Stomach (tissue), 9 donors: ENCODE results near the gene OR6B1. TPM values are rescaled to one million over a fixed set of nuclear protein-coding genes. Genes with fewer than 3 reads are reported as not detected.
"Not testable (repeated sequence)": the region's sequence is repeated elsewhere in the genome, so short reads cannot be mapped to it uniquely, and the experiment has no call there.

ENCODE experiments used
- DNase-seq, 2 donors: peaks; one replicate each; pipeline versions ENCODE4 v3.0.0 to v3.0.0-alpha.2; 2013 to 2019
- H3K27ac ChIP-seq, 5 donors: fragments of 200-600 bp in 4 of 5; sonication (generic) in 4 of 5; one replicate each; pipeline ENCODE4 v1.5.1; 2013 to 2019; ENCODE audit warnings: mild to moderate bottlenecking in 1 of 5, moderate library complexity in 1 of 5
- H3K27me3 ChIP-seq, 3 donors: fragments of 200-600 bp; sonication (generic); one replicate each; pipeline ENCODE4 v1.5.1; 2017 to 2019; ENCODE audit warnings: mixed run types in 1 of 3
- H3K36me3 ChIP-seq, 4 donors: fragments of 200-600 bp; sonication (generic); 1 replicate in 3 of 4; 2 replicates in 1 of 4; pipeline ENCODE4 v1.5.1; 2016 to 2019
- H3K4me1 ChIP-seq, 4 donors: fragments of 200-600 bp; sonication (generic); one replicate each; pipeline ENCODE4 v1.5.1; 2016 to 2019
- H3K4me3 ChIP-seq, 4 donors: fragments of 200-600 bp; sonication (generic) in 3 of 4; one replicate each; pipeline ENCODE4 v1.5.1; 2016 to 2019; ENCODE audit warnings: mild to moderate bottlenecking in 1 of 4
- H3K9me3 ChIP-seq, 4 donors: fragments of 200-600 bp; sonication (generic); one replicate each; pipeline ENCODE4 v1.5.1; 2016 to 2019
- CTCF ChIP-seq, 7 experiments: fragments of 450-650 bp in 4 of 7; fragments of 200-600 bp in 3 of 7; sonication (generic) in 3 of 7; IDR thresholded peaks; one replicate each; pipeline ENCODE4 v1.5.1; 2016 to 2019; ENCODE audit warnings: antibody characterized with exemption in 7 of 7, control low read depth in 2 of 7, mild to moderate bottlenecking in 1 of 7
- EP300 ChIP-seq: sonication (generic); formaldehyde crosslinking; IDR thresholded peaks from one replicate; pipeline ENCODE4 v1.6.1; 2017; ENCODE audit warnings: antibody characterized with exemption
- POLR2A ChIP-seq, 4 donors: fragments of 450-650 bp; IDR thresholded peaks; one replicate each; pipeline ENCODE4 v1.6.1; 2016; ENCODE audit warnings: antibody characterized with exemption in 4 of 4, control low read depth in 2 of 4, mild to moderate bottlenecking in 1 of 4, moderate library complexity in 1 of 4
- POLR2AphosphoS5 ChIP-seq, 3 donors: sonication (generic); formaldehyde crosslinking; IDR thresholded peaks; one replicate each; pipeline ENCODE4 v1.6.1; 2016; ENCODE audit warnings: antibody characterized with exemption in 3 of 3
- WGBS, 5 donors: extraction: QIAGEN DNeasy Blood & Tissue Kit in 3 of 5; methylation state at CpG; one replicate each; pipeline versions ENCODE4 v1.1.5 to v1.1.7; 2013 to 2018; 5-methylcytosine and 5-hydroxymethylcytosine counted together
- intact Hi-C: fragments of 100-400 bp; cut with DNase I; formaldehyde crosslinking; loops from one replicate; pipeline ENCODE4 v1.15.1; 2023; ENCODE audit warnings: low total_unique reads
- polyA plus RNA-seq, 3 donors: library from polyadenylated mRNA; stranded (reverse); fragments of 200-250 nt; gene quantifications; one replicate each; pipeline ENCODE4 v1.2.3, GENCODE V29; 2013
- total RNA-seq, 5 donors: library from RNA; depleted of rRNA; stranded (reverse); fragments of >200 nt; gene quantifications; one replicate each; pipeline versions ENCODE4 v1.1.0 to v1.2.3, GENCODE V29; 2014 to 2016
- donor health status: healthy with polysubstance abuse.
- donor health status: Bipolar disorder and iron deficiency.
- donor health status: healthy.

Gene OR6B1
- total and polyA plus RNA-seq, 8 donors, result not detected

GRCh38 chr7:144048648-144049047, 48.5 kb downstream of the OR6B1 start, which contains the start of gene OR2A5:
Gene OR2A5 (plus strand): TSS chr7:144048948. CDS start chr7:144050402, 1,454 bp downstream.
- no peak within 1 kb of the TSS for H3K27ac ChIP-seq
- WGBS, 5 donors, result 33 to 69% (median 44%) methylated on average over 1 of the region's 1 CpG
- TF ChIP-seq CTCF (IDR thresholded peaks at IDR 0.05) (no peak), POLR2A (IDR thresholded peaks at IDR 0.05) (no peak), EP300 (no peak), POLR2AphosphoS5 (IDR thresholded peaks at IDR 0.05) (no peak)
- no peak for DNase-seq
- intact Hi-C loops, result no loop called here
- no peaks in the 10 kb centered on the region for H3K36me3 ChIP-seq
- no peak within 1 kb of the TSS for H3K4me3 ChIP-seq
- H3K4me1 ChIP-seq, result peaks cover 0 to 10% (median 0%) of the 10 kb centered on the region in 4 donors
- H3K27me3 ChIP-seq, result no peaks in the 10 kb centered on the region
- H3K9me3 ChIP-seq, result no peaks in the 10 kb centered on the region

GRCh38 chr7:144049491-144049890, 49.4 kb downstream of the OR6B1 start:
- H3K9me3 ChIP-seq, result no peaks in the 10 kb centered on the region
- H3K4me3 ChIP-seq, result no peak overlapping the region
- no peak for TF ChIP-seq POLR2AphosphoS5 (IDR thresholded peaks at IDR 0.05)
- TF ChIP-seq POLR2A (IDR thresholded peaks at IDR 0.05), result no peak
- no peak for TF ChIP-seq EP300
- no peak for TF ChIP-seq CTCF (IDR thresholded peaks at IDR 0.05)
- DNase-seq, result no peak
- 42 to 66% (median 54%) methylated on average over 2 of the region's 2 CpGs for WGBS, 5 donors
- H3K27ac ChIP-seq, result no peak overlapping the region
- H3K27me3 ChIP-seq, result no peaks in the 10 kb centered on the region
- intact Hi-C loops, result no loop called here
- peaks cover 0 to 10% (median 0%) of the 10 kb centered on the region in 4 donors for H3K4me1 ChIP-seq
- H3K36me3 ChIP-seq, result no peaks in the 10 kb centered on the region

GRCh38 chr7:144050093-144050492, 50.0 kb downstream of the OR6B1 start:
- WGBS, 5 donors, result 46 to 69% (median 60%) methylated on average over 3 of the region's 3 CpGs
- H3K27ac ChIP-seq, result no peak overlapping the region
- no peaks in the 10 kb centered on the region for H3K27me3 ChIP-seq
- intact Hi-C loops, result no loop called here
- H3K9me3 ChIP-seq, result no peaks in the 10 kb centered on the region
- TF ChIP-seq CTCF (IDR thresholded peaks at IDR 0.05) (no peak), POLR2A (IDR thresholded peaks at IDR 0.05) (no peak), POLR2AphosphoS5 (IDR thresholded peaks at IDR 0.05) (no peak), EP300 (no peak)
- H3K36me3 ChIP-seq, result no peaks in the 10 kb centered on the region
- no peak for DNase-seq
- H3K4me1 ChIP-seq, result peaks cover 0 to 10% (median 0%) of the 10 kb centered on the region in 4 donors
- no peak overlapping the region for H3K4me3 ChIP-seq

DNA sequence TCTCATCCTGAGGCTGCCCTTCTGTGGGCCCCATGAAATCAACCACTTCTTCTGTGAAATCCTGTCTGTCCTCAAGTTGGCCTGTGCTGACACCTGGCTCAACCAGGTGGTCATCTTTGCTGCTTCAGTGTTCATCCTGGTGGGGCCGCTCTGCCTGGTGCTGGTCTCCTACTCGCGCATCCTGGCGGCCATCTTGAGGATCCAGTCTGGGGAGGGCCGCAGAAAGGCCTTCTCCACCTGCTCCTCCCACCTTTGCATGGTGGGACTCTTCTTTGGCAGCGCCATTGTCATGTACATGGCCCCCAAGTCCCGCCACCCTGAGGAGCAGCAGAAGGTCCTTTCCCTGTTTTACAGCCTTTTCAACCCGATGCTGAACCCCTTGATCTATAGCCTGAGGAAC, 50.8 kb downstream of the OR6B1 start:
- H3K4me3 ChIP-seq, DNase-seq, H3K9me3 ChIP-seq, H3K27me3 ChIP-seq, H3K27ac ChIP-seq, intact Hi-C loops, H3K36me3 ChIP-seq: not testable (repeated sequence)
- 84 to 95% (median 89%) methylated on average over 8 of the region's 8 CpGs for WGBS, 5 donors
- peaks cover 0 to 10% (median 0%) of the 10 kb centered on the region in 4 donors for H3K4me1 ChIP-seq

DNA sequence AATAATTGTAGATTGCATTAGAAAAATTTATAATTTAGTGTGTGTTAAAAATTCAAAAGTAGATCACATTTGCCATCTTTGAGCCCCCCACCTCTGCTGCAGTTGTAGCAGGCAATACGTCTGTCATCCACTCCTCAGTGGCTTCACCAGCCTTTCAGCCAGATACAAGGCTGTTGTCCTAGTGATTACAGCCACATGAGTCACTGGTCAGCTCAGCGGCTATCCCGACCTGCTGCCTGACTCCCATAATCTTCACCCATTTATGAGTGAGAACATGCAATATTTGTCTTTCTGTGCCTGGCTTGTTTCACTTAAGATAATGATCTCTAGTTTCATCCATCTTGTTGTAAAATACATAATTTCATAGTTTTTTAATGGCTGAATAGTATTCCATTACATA, 57.8 kb downstream of the OR6B1 start:
- TF ChIP-seq CTCF (IDR thresholded peaks at IDR 0.05) (no peak), POLR2AphosphoS5 (IDR thresholded peaks at IDR 0.05) (no peak), EP300 (no peak), POLR2A (IDR thresholded peaks at IDR 0.05) (no peak)
- H3K36me3 ChIP-seq, result no peaks in the 10 kb centered on the region
- 51 to 72% (median 62%) methylated on average over 3 of the region's 3 CpGs for whole genome bisulfite sequencing, 5 donors
- no peaks in the 10 kb centered on the region for H3K4me1 ChIP-seq
- no peak overlapping the region for H3K4me3 ChIP-seq
- no peaks in the 10 kb centered on the region for H3K27me3 ChIP-seq
- H3K27ac ChIP-seq, result no peak overlapping the region
- peaks cover 0 to 11% (median 2%) of the 10 kb centered on the region in 4 donors for H3K9me3 ChIP-seq
- no peak for DNase-seq
- intact Hi-C loops, result no loop called here
